SK-N-SH (cell line): ENCODE results near the gene TTC39B. TPM values are rescaled to one million over a fixed set of nuclear protein-coding genes. Genes with fewer than 3 reads are reported as not detected.

Experiments used
- CTCF ChIA-PET: fragments of 300-600, 350-600 bp; formaldehyde crosslinking; extraction: SDS; loops from one replicate; lab custom pipeline; 2021; lab: Yijun Ruan, JAX
- POLR2A ChIA-PET: fragments of 350-600 bp; sonication (Branson Sonifier 250); formaldehyde crosslinking; extraction: SDS; loops from one replicate; lab custom pipeline; 2020; ENCODE audit warnings: antibody characterized with exemption, inconsistent platforms; lab: Yijun Ruan, JAX
- DNase-seq: peaks from one replicate; pipeline ENCODE4 v3.0.0; 2012
- H2AFZ ChIP-seq: fragments of 200-600 bp; sonication (generic); 2 replicates; pipeline ENCODE4 v1.8.1; 2016; ENCODE audit warnings: antibody characterized with exemption, mild to moderate bottlenecking, low read depth
- H3F3A ChIP-seq: fragments of 200-600 bp; sonication (generic); replicated peaks from 2 replicates; pipeline ENCODE3; 2016; ENCODE audit warnings: antibody characterized with exemption, mild to moderate bottlenecking; ENCODE audit not compliant: insufficient read depth
- H3K27ac ChIP-seq, 2 experiments: fragments of 200-500 bp in 1 of 2; fragments of 200-600 bp in 1 of 2; sonication (Bioruptor generic) in 1 of 2; sonication (generic), shearing (Covaris generic) in 1 of 2; 2 replicates each; pipeline versions ENCODE4 v1.5.1 to v1.6.1; 2014 to 2016; ENCODE audit warnings: low read depth in 2 of 2, inconsistent platforms in 1 of 2, low read length in 1 of 2, mild to moderate bottlenecking in 1 of 2, mixed read lengths in 1 of 2
- H3K27me3 ChIP-seq: fragments of 200-600 bp; sonication (generic), shearing (Covaris generic); 2 replicates; pipeline ENCODE4 v1.6.1; 2016; ENCODE audit warnings: mixed run types; ENCODE audit not compliant: insufficient read depth
- H3K36me3 ChIP-seq, 2 experiments: fragments of 200-500 bp in 1 of 2; fragments of 200-600 bp in 1 of 2; sonication (Bioruptor generic) in 1 of 2; sonication (generic) in 1 of 2; replicated peaks in 1 of 2; 2 replicates each; pipeline versions ENCODE3 to v1.5.1; 2014 to 2016; ENCODE audit warnings: low read length in 1 of 2, mild to moderate bottlenecking in 1 of 2; ENCODE audit not compliant: insufficient read depth in 2 of 2, control insufficient read depth in 1 of 2
- H3K4me1 ChIP-seq, 2 experiments: fragments of 200-500 bp in 1 of 2; fragments of 200-600 bp in 1 of 2; sonication (Bioruptor generic) in 1 of 2; sonication (generic), shearing (Covaris generic) in 1 of 2; 2 replicates each; pipeline versions ENCODE4 v1.5.1 to v1.6.1; 2014 to 2016; ENCODE audit warnings: low read depth in 1 of 2, low read length in 1 of 2, mixed run types in 1 of 2; ENCODE audit not compliant: insufficient read depth in 2 of 2, control insufficient read depth in 1 of 2
- H3K4me2 ChIP-seq: fragments of 200-600 bp; sonication (generic), shearing (Covaris generic); 2 replicates; pipeline ENCODE4 v1.6.1; 2017; ENCODE audit warnings: mixed run types
- H3K4me3 ChIP-seq, 2 experiments: fragments of 200-500 bp in 1 of 2; fragments of 200-600 bp in 1 of 2; sonication (Bioruptor generic) in 1 of 2; sonication (generic), shearing (Covaris generic) in 1 of 2; 2 replicates each; pipeline versions ENCODE4 v1.5.1 to v1.8.1; 2014 to 2016; ENCODE audit warnings: low read depth in 2 of 2, inconsistent platforms in 1 of 2, low read length in 1 of 2, mild to moderate bottlenecking in 1 of 2, mixed read lengths in 1 of 2, moderate library complexity in 1 of 2
- H3K79me2 ChIP-seq: fragments of 200-600 bp; sonication (generic); 2 replicates; pipeline ENCODE4 v1.8.1; 2017; ENCODE audit warnings: mild to moderate bottlenecking; ENCODE audit not compliant: insufficient read depth
- H3K9ac ChIP-seq: fragments of 200-600 bp; sonication (generic); 2 replicates; pipeline ENCODE4 v1.6.1; 2017; ENCODE audit warnings: mixed run types
- H3K9me2 ChIP-seq: fragments of 200-600 bp; sonication (generic); 2 replicates; pipeline ENCODE4 v1.6.1; 2017; ENCODE audit warnings: mixed run types
- H3K9me3 ChIP-seq: fragments of 200-600 bp; sonication (generic); 2 replicates; pipeline ENCODE4 v1.6.1; 2017; ENCODE audit warnings: mixed run types, mild to moderate bottlenecking, moderate library complexity
- H4K20me1 ChIP-seq: fragments of 200-600 bp; sonication (generic); 2 replicates; pipeline ENCODE4 v1.6.1; 2017; ENCODE audit warnings: mild to moderate bottlenecking, mixed run types; ENCODE audit not compliant: insufficient read depth
- ELF1 ChIP-seq: IDR thresholded peaks from 2 replicates; pipeline ENCODE4 v1.4.0; 2012
- EP300 ChIP-seq, 2 experiments: IDR thresholded peaks; 2 replicates each; pipeline versions ENCODE4 v1.4.0 to v1.6.1; 2012; ENCODE audit warnings: borderline replicate concordance in 1 of 2, low read depth in 1 of 2, low read length in 1 of 2
- EZH2phosphoT487 ChIP-seq: fragments of 200-600 bp; sonication (generic); IDR thresholded peaks from 2 replicates; pipeline ENCODE4 v1.6.1; 2017; ENCODE audit warnings: low read depth, mixed run types, mild to moderate bottlenecking, antibody characterized with exemption, moderate library complexity, borderline replicate concordance
- FOSL2 ChIP-seq: IDR thresholded peaks from 2 replicates; pipeline ENCODE4 v1.4.0; 2012; ENCODE audit warnings: low read depth, mild to moderate bottlenecking, moderate library complexity, borderline replicate concordance
- FOXJ3 ChIP-seq: sonication (generic); formaldehyde crosslinking; IDR thresholded peaks from 2 replicates; pipeline ENCODE4 v1.5.1; 2020; ENCODE audit warnings: mild to moderate bottlenecking, missing genetic modification reagents
- FOXM1 ChIP-seq: IDR thresholded peaks from 2 replicates; pipeline ENCODE4 v1.4.0; 2012; ENCODE audit warnings: low read depth, mild to moderate bottlenecking
- JUND ChIP-seq: IDR thresholded peaks from 2 replicates; pipeline ENCODE4 v1.4.0; 2012
- MAX ChIP-seq: IDR thresholded peaks from 2 replicates; pipeline ENCODE4 v1.4.0; 2012; ENCODE audit warnings: low read depth
- MEF2A ChIP-seq: IDR thresholded peaks from 2 replicates; pipeline ENCODE4 v1.4.0; 2012; ENCODE audit warnings: low read depth, borderline replicate concordance
- MXI1 ChIP-seq: IDR thresholded peaks from 2 replicates; pipeline ENCODE4 v1.6.1; 2012; ENCODE audit warnings: mild to moderate bottlenecking, low read depth, low read length, improper control_type of control experiment
- NFIC ChIP-seq: IDR thresholded peaks from 2 replicates; pipeline ENCODE4 v1.4.0; 2012; ENCODE audit warnings: borderline replicate concordance
- NRF1 ChIP-seq: IDR thresholded peaks from 2 replicates; pipeline ENCODE4 v1.6.1; 2012; ENCODE audit warnings: low read depth, mild to moderate bottlenecking, low read length
- RAD21 ChIP-seq: IDR thresholded peaks from 2 replicates; pipeline ENCODE4 v1.6.1; 2012; ENCODE audit warnings: mild to moderate bottlenecking, low read length
- RCOR1 ChIP-seq: fragments of 150-350 bp; IDR thresholded peaks from 2 replicates; pipeline ENCODE4 v1.6.1; 2017; ENCODE audit warnings: antibody characterized with exemption, low read length
- RXRA ChIP-seq: IDR thresholded peaks from 2 replicates; pipeline ENCODE4 v1.4.0; 2012; ENCODE audit warnings: low read depth, mild to moderate bottlenecking, borderline replicate concordance
- SIN3A ChIP-seq: IDR thresholded peaks from 2 replicates; pipeline ENCODE4 v1.6.1; 2012; ENCODE audit warnings: low read depth, mild to moderate bottlenecking, low read length, moderate library complexity, borderline replicate concordance
- SMC3 ChIP-seq: IDR thresholded peaks from 2 replicates; pipeline ENCODE4 v1.6.1; 2012; ENCODE audit warnings: low read depth, low read length, improper control_type of control experiment
- TCF12 ChIP-seq: IDR thresholded peaks from 2 replicates; pipeline ENCODE4 v1.4.0; 2012
- TEAD4 ChIP-seq: IDR thresholded peaks from 2 replicates; pipeline ENCODE4 v1.4.0; 2012; ENCODE audit warnings: mild to moderate bottlenecking, borderline replicate concordance; ENCODE audit not compliant: insufficient read depth
- USF1 ChIP-seq: IDR thresholded peaks from 2 replicates; pipeline ENCODE4 v1.4.0; 2012; ENCODE audit warnings: low read depth, borderline replicate concordance
- USF2 ChIP-seq: fragments of 150-350 bp; IDR thresholded peaks from 2 replicates; pipeline ENCODE4 v1.6.1; 2017; ENCODE audit warnings: antibody characterized with exemption, low read length, low read depth, borderline replicate concordance
- YY1 ChIP-seq: IDR thresholded peaks from 2 replicates; pipeline ENCODE4 v1.4.0; 2012; ENCODE audit warnings: low read depth, mild to moderate bottlenecking
- whole genome bisulfite sequencing: methylation state at CpG from one replicate; pipeline ENCODE4 v1.1.6; 2017; ENCODE audit warnings: low lambda C conversion rate; 5-methylcytosine and 5-hydroxymethylcytosine counted together
- polyA plus RNA-seq, 3 experiments: library from polyadenylated mRNA; depleted of rRNA; stranded (reverse); fragments of >200 nt; gene quantifications; 2 replicates each; pipeline ENCODE4 v1.2.3, GENCODE V29; 2012

Gene TTC39B
- polyA plus RNA-seq, 1 of the 3 experiments (the other 2 are of a cell fraction), result 0.54 TPM

GRCh38 chr9:15205632-15206420 lies 101.2 kb downstream of the TTC39B start (continued):
- TF ChIP-seq MXI1 (no peak), MEF2A (no peak), TEAD4 (no peak), NFIC (no peak), ELF1 (no peak), FOXM1 (no peak), RCOR1 (no peak), TCF12 (no peak), EP300 (IDR thresholded peaks at IDR 0.05; ENCODE audit: borderline replicate concordance in 1 of 2, low read depth in 1 of 2, low read length in 1 of 2) (no peak)

GRCh38 chr9:15203581-15203980 lies 103.4 kb downstream of the TTC39B start:
- Histone ChIP-seq H3K4me1 (peaks cover 0 to 7% of the 10 kb centered on the region in 2 experiments; a peak in 1 of 4 replicates), H3K9me2 (no peaks in the 10 kb centered on the region), H4K20me1 (no peaks in the 10 kb centered on the region), H3K27me3 (no peaks in the 10 kb centered on the region), H3K27ac (no peak overlapping the region), H3F3A (no peaks in the 10 kb centered on the region), H3K4me3 (no peak overlapping the region), H3K4me2 (no peak overlapping the region), H3K9me3 (no peaks in the 10 kb centered on the region), H3K36me3 (peaks cover 0 to 3% of the 10 kb centered on the region in 2 experiments), H3K9ac (no peak overlapping the region), H2AFZ (no peak overlapping the region), H3K79me2 (no peaks in the 10 kb centered on the region)
- CTCF ChIA-PET, result no interaction called here
- POLR2A ChIA-PET, result no interaction called here
- no peak for DNase-seq
- TF ChIP-seq YY1, result no peak
- no peak for TF ChIP-seq SMC3
- no peak for TF ChIP-seq MAX
- TF ChIP-seq FOXJ3 (CRISPR knock-in tag), result no peak
- TF ChIP-seq MEF2A, result no peak
- no peak for TF ChIP-seq JUND
- no peak for TF ChIP-seq SIN3A
- TF ChIP-seq USF2, result no peak
- WGBS, result 57% methylated on average over 3 of the region's 3 CpGs

GRCh38 chr9:15200111-15200510 lies 106.9 kb downstream of the TTC39B start:
- TF ChIP-seq TCF12 (no peak), FOSL2 (no peak), USF2 (no peak), RXRA (no peak), EZH2phosphoT487 (no peak), RAD21 (no peak), USF1 (no peak), MAX (no peak), SMC3 (no peak), MEF2A (no peak), FOXJ3 (CRISPR knock-in tag) (no peak), NFIC (no peak), NRF1 (no peak)
- Histone ChIP-seq H3K9me3 (no peaks in the 10 kb centered on the region), H3K9me2 (no peaks in the 10 kb centered on the region), H3K4me3 (no peak overlapping the region), H3F3A (no peaks in the 10 kb centered on the region), H3K27ac (no peak overlapping the region), H3K4me1 (no peaks in the 10 kb centered on the region), H3K4me2 (no peak overlapping the region), H4K20me1 (no peaks in the 10 kb centered on the region), H3K79me2 (no peaks in the 10 kb centered on the region), H2AFZ (no peak overlapping the region), H3K27me3 (no peaks in the 10 kb centered on the region), H3K36me3 (peaks cover 0 to under 1% of the 10 kb centered on the region in 2 experiments), H3K9ac (no peak overlapping the region)
- DNase-seq, result no peak
- ChIA-PET POLR2A (no interaction called here), CTCF (no interaction called here)
- WGBS, result 87% methylated on average over 3 of the region's 3 CpGs
